ENCODE measurements around the gene STK24. TPM values are rescaled to one million over a fixed set of nuclear protein-coding genes. Genes with fewer than 3 reads are reported as not detected.

STK24 gene
- total and polyA plus RNA-seq, 10 of the 15 experiments (the other 5 are each of a cell fraction or from before 2014, with no cell fraction given), result 7.5 to 115 (median 52.9) TPM

GRCh38 chr13:98473788-98474144, 103.1 kb downstream of the STK24 start:
- Histone ChIP-seq H2AFZ (ENCODE audit: control insufficient read depth, low read depth, low read length) (no peak overlapping the region), H3K9ac (ENCODE audit: control insufficient read depth, insufficient read depth, low read length) (no peak overlapping the region), H3K36me3 (ENCODE audit: control insufficient read depth in 2 of 2, insufficient read depth in 2 of 2, low read length in 1 of 2) (peaks cover 28 to 39% of the 10 kb centered on the region in 2 experiments), H3K4me3 (no peak overlapping the region), H3K4me1 (ENCODE audit: control insufficient read depth, insufficient read depth, low read length) (peaks cover 27% of the 10 kb centered on the region), H3K27ac (ENCODE audit: control insufficient read depth, insufficient read depth) (no peak overlapping the region), H3K9me3 (replicated peaks; ENCODE audit: control insufficient read depth, insufficient read depth, low read length) (no peaks in the 10 kb centered on the region), H3K27me3 (replicated peaks in 1 of 2; ENCODE audit: control insufficient read depth in 2 of 2, insufficient read depth in 2 of 2, low read length in 1 of 2) (no peaks in the 10 kb centered on the region), H3K79me2 (ENCODE audit: control insufficient read depth, insufficient read depth, low read length) (peaks cover 28% of the 10 kb centered on the region), H4K20me1 (ENCODE audit: control insufficient read depth, insufficient read depth) (no peaks in the 10 kb centered on the region; the same call in 1 of the 2 replicates), H3K4me2 (ENCODE audit: control insufficient read depth, insufficient read depth) (no peak overlapping the region)
- intact Hi-C loops (cut with micrococcal nuclease; ENCODE audit: unreplicated experiment) (no loop called here), in situ Hi-C loops (cut with MboI) (no loop called here)
- FAIRE-seq (no peak), DNase-seq (ENCODE audit: low read depth, low spot score) (no peak), ATAC-seq (no peak)
- no TSS peak for BruUV-seq (replicated peaks)
- no peak for TF ChIP-seq CREM (IDR thresholded peaks at IDR 0.05; ENCODE audit: low read depth)
- TF ChIP-seq PBX3 (IDR thresholded peaks at IDR 0.05; ENCODE audit: insufficient replicate concordance, low read depth, low read length), result no peak
- no peak for TF ChIP-seq USF2 (IDR thresholded peaks at IDR 0.05; ENCODE audit: borderline replicate concordance, low read depth, low read length)
- no peak for TF ChIP-seq MEF2A (IDR thresholded peaks at IDR 0.05; ENCODE audit: insufficient read depth, low read depth, low read length)
- TF ChIP-seq ZSCAN29 (IDR thresholded peaks at IDR 0.05), result no peak
- no peak for TF ChIP-seq ZBTB11 (CRISPR knock-in tag; IDR thresholded peaks at IDR 0.05)
- no peak for TF ChIP-seq STAT1 (conservative IDR thresholded peaks at IDR 0.05)
- no peak for TF ChIP-seq BRCA1 (IDR thresholded peaks at IDR 0.05; ENCODE audit: low read depth, low read length)
- no peak for TF ChIP-seq PAX5 (IDR thresholded peaks at IDR 0.05; ENCODE audit: borderline replicate concordance, low read depth, low read length)
- no peak for TF ChIP-seq E2F4 (IDR thresholded peaks at IDR 0.05; ENCODE audit: low read depth, low read length)
- TF ChIP-seq NFIC (IDR thresholded peaks at IDR 0.05; ENCODE audit: low read depth, low read length), result no peak
- no peak for TF ChIP-seq EP300 (IDR thresholded peaks at IDR 0.05; ENCODE audit: borderline replicate concordance in 1 of 2, control insufficient read depth in 1 of 2, low read depth in 2 of 2, low read length in 2 of 2)
- no peak for TF ChIP-seq SMAD1 (IDR thresholded peaks at IDR 0.05; ENCODE audit: low read depth, partially characterized antibody)
- TF ChIP-seq SREBF2 (IDR thresholded peaks at IDR 0.05; ENCODE audit: low read length), result no peak
- no peak for TF ChIP-seq NFYB (IDR thresholded peaks at IDR 0.05; ENCODE audit: insufficient read depth, low read depth, low read length)
- TF ChIP-seq YY1 (IDR thresholded peaks at IDR 0.05; ENCODE audit: low read depth, low read length), result no peak
- ChIA-PET SMC1A (ENCODE audit: uncharacterized antibody, unreplicated experiment) (interaction anchor here (2.2 kb wide), 1 partner anchor 9 kb away, joined by 7 read pairs; no protein-coding TSS in a partner anchor), POLR2A (no interaction called here), RAD21 (ENCODE audit: unreplicated experiment) (no interaction called here), CTCF (interaction anchor here (0.6 to 1.3 kb wide), 2 partner anchors 179 to 208 kb away, joined by 4 read pairs; no protein-coding TSS in a partner anchor)
- 96% methylated on average over 7 of the region's 7 CpGs for WGBS (ENCODE audit: insufficient coverage, insufficient replicate concordance, low lambda C conversion rate, missing lambda C conversion rate)
